LNCaP clone FGC (cell line): Measurements from ENCODE around the gene ZFTA.

ENCODE experiments used
- DNase-seq: peaks from one replicate; pipeline ENCODE4 v3.0.0-alpha.2; 2011; ENCODE audit warnings: low read depth
- H3K4me3 ChIP-seq: 2 replicates; pipeline ENCODE4 v1.5.1; 2011; ENCODE audit warnings: mild to moderate bottlenecking, low read depth, low read length, control low read depth
- TF ChIP-seq, protein P1 (sequence below): IDR thresholded peaks from 2 replicates; pipeline ENCODE4 v1.5.1; 2012; ENCODE audit warnings: mild to moderate bottlenecking; ENCODE audit not compliant: control insufficient read depth, insufficient read depth; ENCODE audit errors: extremely low read depth

ZFTA gene

DNA sequence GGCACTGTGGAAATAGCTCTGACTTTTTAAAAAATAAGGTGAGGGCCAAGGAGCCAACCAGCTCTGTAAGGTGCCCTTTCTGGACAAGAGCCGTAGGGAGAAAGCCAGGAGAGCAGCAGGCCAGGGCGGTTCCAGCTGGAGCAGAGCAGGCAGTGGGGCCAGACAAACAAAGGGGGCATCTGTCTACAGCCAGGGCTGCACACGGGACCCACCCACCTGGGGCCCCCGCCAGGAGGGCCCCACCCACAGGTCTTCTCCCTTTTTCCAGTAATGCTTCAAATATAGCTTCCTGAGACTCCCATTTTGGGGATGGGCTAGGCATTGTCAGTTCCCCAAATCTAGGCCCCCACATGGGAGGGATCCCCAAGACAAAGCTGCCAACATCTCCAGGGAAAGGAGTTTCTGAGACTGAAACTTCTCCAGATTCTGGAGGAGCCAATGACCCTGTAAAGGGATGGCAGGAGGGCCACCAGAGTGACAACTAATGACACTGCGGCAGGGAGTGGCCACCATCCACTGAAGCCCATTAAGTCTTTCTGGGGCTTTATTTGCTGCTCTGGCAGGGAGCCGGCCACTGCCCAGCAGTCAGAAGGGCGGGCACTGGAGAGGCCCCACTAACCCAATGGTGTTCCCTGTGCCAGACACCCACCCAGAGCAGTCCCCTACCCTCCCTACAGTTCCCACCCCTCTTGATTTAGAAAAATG lies 1.9 kb downstream of the ZFTA start:
- TF ChIP-seq, protein P1, sequence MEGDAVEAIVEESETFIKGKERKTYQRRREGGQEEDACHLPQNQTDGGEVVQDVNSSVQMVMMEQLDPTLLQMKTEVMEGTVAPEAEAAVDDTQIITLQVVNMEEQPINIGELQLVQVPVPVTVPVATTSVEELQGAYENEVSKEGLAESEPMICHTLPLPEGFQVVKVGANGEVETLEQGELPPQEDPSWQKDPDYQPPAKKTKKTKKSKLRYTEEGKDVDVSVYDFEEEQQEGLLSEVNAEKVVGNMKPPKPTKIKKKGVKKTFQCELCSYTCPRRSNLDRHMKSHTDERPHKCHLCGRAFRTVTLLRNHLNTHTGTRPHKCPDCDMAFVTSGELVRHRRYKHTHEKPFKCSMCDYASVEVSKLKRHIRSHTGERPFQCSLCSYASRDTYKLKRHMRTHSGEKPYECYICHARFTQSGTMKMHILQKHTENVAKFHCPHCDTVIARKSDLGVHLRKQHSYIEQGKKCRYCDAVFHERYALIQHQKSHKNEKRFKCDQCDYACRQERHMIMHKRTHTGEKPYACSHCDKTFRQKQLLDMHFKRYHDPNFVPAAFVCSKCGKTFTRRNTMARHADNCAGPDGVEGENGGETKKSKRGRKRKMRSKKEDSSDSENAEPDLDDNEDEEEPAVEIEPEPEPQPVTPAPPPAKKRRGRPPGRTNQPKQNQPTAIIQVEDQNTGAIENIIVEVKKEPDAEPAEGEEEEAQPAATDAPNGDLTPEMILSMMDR, result no peak
- no peak overlapping the region; the same call in 1 of the 2 replicates for H3K4me3 ChIP-seq
- no peak for DNase-seq

DNA sequence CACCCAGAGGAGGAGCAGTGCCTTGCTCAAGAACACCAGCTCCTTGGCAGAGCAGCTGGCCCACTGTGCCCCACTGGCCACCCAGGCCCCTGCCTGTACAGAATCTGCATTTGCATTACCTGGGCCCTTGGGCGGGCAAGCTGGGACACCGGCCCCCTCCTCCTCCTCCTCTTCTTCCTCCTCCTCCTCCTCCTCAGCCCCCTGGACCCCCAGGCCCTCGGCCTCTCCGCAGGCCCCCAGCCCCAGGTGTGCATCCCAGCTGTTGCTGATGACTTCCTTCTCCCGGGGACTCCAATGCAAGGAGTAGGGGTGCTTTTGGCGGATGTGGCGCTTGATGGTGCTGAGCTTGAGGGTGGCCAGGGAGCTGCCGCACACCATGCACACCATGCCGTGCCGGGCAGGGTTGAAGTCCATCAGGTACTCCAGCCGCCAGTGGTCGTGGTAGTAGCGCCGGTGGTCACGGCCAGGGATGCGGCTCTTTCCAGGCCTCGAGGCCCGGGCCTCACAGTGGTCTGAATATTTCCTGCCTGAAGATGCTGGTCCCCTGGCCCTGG lies 2.8 kb downstream of the ZFTA start:
- TF ChIP-seq, protein P1, result no peak
- H3K4me3 ChIP-seq, result no peak overlapping the region
- no peak for DNase-seq

DNA sequence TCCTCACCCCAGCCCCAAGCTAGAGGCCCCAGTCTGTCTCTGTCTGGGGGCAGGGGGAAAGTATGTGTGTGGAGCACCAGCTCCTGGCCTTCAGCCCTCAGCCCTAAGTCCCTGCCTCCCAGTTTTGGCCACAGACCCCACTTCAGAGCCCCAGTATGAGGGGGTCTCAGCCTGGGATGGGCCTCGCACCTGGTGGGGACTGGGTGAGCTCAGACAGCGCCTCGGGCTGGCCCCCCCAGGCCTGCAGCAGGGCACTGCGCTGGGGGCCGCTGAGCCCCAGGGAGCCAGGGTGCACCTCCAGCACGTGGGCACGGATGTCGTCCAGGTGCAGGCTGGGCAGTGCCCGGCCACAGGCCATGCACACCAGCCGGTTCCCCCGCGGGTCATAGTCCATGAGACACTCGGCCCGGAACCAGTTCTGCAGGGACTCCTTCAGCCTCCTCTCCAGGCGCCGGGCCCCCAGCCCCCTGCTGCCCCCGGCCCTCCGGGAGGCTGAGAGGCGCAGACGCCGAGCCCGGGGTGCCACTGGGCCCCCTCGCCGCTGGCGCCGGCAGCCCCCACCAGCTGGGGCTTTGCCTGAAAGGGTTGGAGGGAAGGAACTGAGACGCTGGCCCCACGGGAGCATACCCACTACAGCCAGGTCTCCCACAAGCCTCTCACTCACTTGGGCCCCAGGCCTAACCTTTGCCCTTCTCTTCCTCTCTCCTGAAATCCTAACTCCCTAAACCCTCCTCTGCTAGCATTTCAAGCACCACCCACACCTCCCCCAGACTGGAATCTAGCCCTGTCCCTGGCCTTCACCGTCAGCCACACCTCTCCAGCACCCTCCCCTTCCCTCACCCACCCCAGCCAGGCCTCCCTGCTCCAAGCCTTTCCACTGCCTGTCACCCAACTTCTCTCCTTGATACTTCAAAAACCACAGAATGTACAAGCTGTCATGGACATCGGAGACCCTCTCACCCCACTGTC lies 3.6 kb downstream of the ZFTA start:
- no peak for DNase-seq
- no peak overlapping the region for H3K4me3 ChIP-seq
- TF ChIP-seq, protein P1, result no peak

GRCh38 chr11:63764340-63764678 lies 4.3 kb downstream of the ZFTA start:
- TF ChIP-seq, protein P1, result no peak
- no peak overlapping the region for H3K4me3 ChIP-seq
- DNase-seq, result no peak

- TF ChIP-seq, protein P1, result no peak
- no peak for DNase-seq
- H3K4me3 ChIP-seq, result no peak overlapping the region
Measured at GRCh38 chr11:63763496-63764339, 4.9 kb downstream of the ZFTA start.
